ENCODE results near the gene KRI1.

Gene KRI1

GRCh38 chr19:10516671-10517286 is 49.0 kb downstream of the KRI1 start:
- no peak for DNase-seq

- no peak for DNase-seq
Measured at GRCh38 chr19:10516064-10516385, 49.8 kb downstream of the KRI1 start.

GRCh38 chr19:10514211-10515145 is 51.3 kb downstream of the KRI1 start:
- DNase-seq: peak; percentile 64

- DNase-seq: no peak
Measured at GRCh38 chr19:10513223-10513622, 52.6 kb downstream of the KRI1 start.

- peak; percentile 70 for DNase-seq
Measured at GRCh38 chr19:10510301-10510802, 55.5 kb downstream of the KRI1 start.

GRCh38 chr19:10508707-10509106 is 57.1 kb downstream of the KRI1 start:
- peak; percentile 71 for DNase-seq

GRCh38 chr19:10508036-10508435 is 57.8 kb downstream of the KRI1 start:
- no peak for DNase-seq

GRCh38 chr19:10505583-10506229 is 60.1 kb downstream of the KRI1 start:
- peak; percentile 92 for DNase-seq
